Ovary (tissue), 9 donors: ENCODE data around the gene PRR23B. TPM values are rescaled to one million over a fixed set of nuclear protein-coding genes. Genes with fewer than 3 reads are reported as not detected.

Experiments
- DNase-seq, 5 donors: peaks; one replicate each; pipeline ENCODE4 v3.0.0-alpha.2; 2019 to 2020
- H3K27ac ChIP-seq, 2 donors: fragments of 200-600 bp; one replicate each; pipeline versions ENCODE4 v1.5.1 to v1.8.0; 2019 to 2022
- H3K27me3 ChIP-seq: fragments of 200-600 bp; one replicate; pipeline ENCODE4 v1.8.0; 2022
- H3K36me3 ChIP-seq: fragments of 200-600 bp; sonication (generic); one replicate; pipeline ENCODE4 v1.5.1; 2019
- H3K4me1 ChIP-seq: one replicate; pipeline ENCODE4 v1.8.1; 2013; ENCODE audit warnings: mild to moderate bottlenecking, moderate library complexity; ENCODE audit not compliant: insufficient read depth
- H3K4me3 ChIP-seq: fragments of 200-600 bp; sonication (generic); one replicate; pipeline ENCODE4 v1.5.1; 2017
- H3K9me3 ChIP-seq, 2 donors: fragments of 200-600 bp in 1 of 2; sonication (generic) in 1 of 2; one replicate each; pipeline versions ENCODE4 v1.5.1 to v1.8.1; 2013 to 2019; ENCODE audit warnings: mild to moderate bottlenecking in 1 of 2, moderate library complexity in 1 of 2
- CTCF ChIP-seq, 3 donors: fragments of 450-650 bp in 2 of 3; fragments of 200-600 bp in 1 of 3; IDR thresholded peaks; one replicate each; pipeline versions ENCODE4 v1.5.1 to v1.8.0; 2016 to 2022; ENCODE audit warnings: antibody characterized with exemption in 3 of 3, mild to moderate bottlenecking in 1 of 3
- EP300 ChIP-seq: sonication (generic); formaldehyde crosslinking; IDR thresholded peaks from one replicate; pipeline ENCODE4 v1.6.1; 2017; ENCODE audit warnings: antibody characterized with exemption
- POLR2A ChIP-seq: fragments of 450-650 bp; IDR thresholded peaks from one replicate; pipeline ENCODE4 v1.6.1; 2017; ENCODE audit warnings: antibody characterized with exemption, mild to moderate bottlenecking, moderate library complexity
- WGBS, 3 donors: extraction: QIAGEN DNeasy Blood & Tissue Kit in 1 of 3; methylation state at CpG; one replicate each; pipeline versions ENCODE4 v1.1.5 to v1.1.7; 2013 to 2017; 5-methylcytosine and 5-hydroxymethylcytosine counted together
- intact Hi-C, 4 donors: fragments of 100-400 bp; cut with DNase I; formaldehyde crosslinking; loops; one replicate each; pipeline versions ENCODE4 v1.11.0 to v1.15.1; 2022 to 2023
- polyA plus RNA-seq, 2 donors: library from polyadenylated mRNA; stranded (reverse); fragments of 200-250 nt in 1 of 2; fragments of 350-450 nt in 1 of 2; fragmentation: Illumina TruSeq in 1 of 2; extraction: RNeasy Lipid Tissue Mini Kit (QIAGEN cat#74804) in 1 of 2; gene quantifications; one replicate each; pipeline ENCODE4 v1.2.3, GENCODE V29; 2013 to 2014
- total RNA-seq, 7 donors: library from RNA; depleted of rRNA in 2 of 7; stranded (reverse); fragments of >200 nt in 2 of 7; fragmentation: NEBNext Ultra II Directional in 3 of 7; extraction: Animal tissue kit (Norgen Biotek cat#: 25700) in 3 of 7; gene quantifications; one replicate each; pipeline versions ENCODE4 v1.1.0 to v1.2.4, GENCODE V29; 2016 to 2023
- donor health status: DM: no; HTN: no; CAD: no; lungs with moderate emphysema.
- donor health status: DM: no; HTN: no; CAD: no.
- donor health status: Bipolar disorder and iron deficiency.
- donor health status: DM: yes; HTN: yes; CAD: no.
- donor health status: DM: no; HTN: no; CAD: no.
- donor health status: DM: yes; HTN: yes; CAD: no.

Gene PRR23B
- total and polyA plus RNA-seq, 9 donors: not detected

- Histone ChIP-seq H3K27me3 (no peaks in the 10 kb centered on the region), H3K36me3 (no peaks in the 10 kb centered on the region), H3K4me1 (peaks cover 3% of the 10 kb centered on the region), H3K9me3 (no peaks in the 10 kb centered on the region), H3K27ac (no peak overlapping the region), H3K4me3 (no peak overlapping the region)
- WGBS, 3 donors: 93 to 98% (median 97%) methylated on average over 8 of the region's 8 CpGs
- intact Hi-C loops: no loop called here
- TF ChIP-seq POLR2A: no peak
- no peak for TF ChIP-seq CTCF (IDR thresholded peaks at IDR 0.05)
- no peak for TF ChIP-seq EP300
- no peak for DNase-seq
Observed at GRCh38 chr3:138975351-138975750, 45.4 kb downstream of the PRR23B start.

GRCh38 chr3:138974462-138974861 is 46.3 kb downstream of the PRR23B start:
- Histone ChIP-seq H3K4me1 (no peaks in the 10 kb centered on the region), H3K4me3 (no peak overlapping the region), H3K36me3 (no peaks in the 10 kb centered on the region), H3K27ac (no peak overlapping the region), H3K9me3 (no peaks in the 10 kb centered on the region), H3K27me3 (no peaks in the 10 kb centered on the region)
- intact Hi-C loops: no loop called here
- TF ChIP-seq POLR2A: no peak
- no peak for TF ChIP-seq CTCF (IDR thresholded peaks at IDR 0.05)
- TF ChIP-seq EP300: no peak
- DNase-seq: no peak
- 84 to 86% (median 86%) methylated on average over 5 of the region's 5 CpGs for WGBS, 3 donors

GRCh38 chr3:138972941-138973340 is 47.8 kb downstream of the PRR23B start:
- Histone ChIP-seq H3K4me3 (no peak overlapping the region), H3K9me3 (no peaks in the 10 kb centered on the region), H3K27me3 (no peaks in the 10 kb centered on the region), H3K4me1 (no peaks in the 10 kb centered on the region), H3K27ac (no peak overlapping the region), H3K36me3 (no peaks in the 10 kb centered on the region)
- TF ChIP-seq POLR2A (no peak), CTCF (IDR thresholded peaks at IDR 0.05) (no peak), EP300 (no peak)
- 83 to 94% (median 90%) methylated on average over 5 of the region's 5 CpGs for WGBS, 3 donors
- intact Hi-C loops: no loop called here
- DNase-seq: no peak

GRCh38 chr3:138971766-138972320 is 48.9 kb downstream of the PRR23B start:
- Histone ChIP-seq H3K9me3 (no peaks in the 10 kb centered on the region), H3K4me1 (no peaks in the 10 kb centered on the region), H3K36me3 (no peaks in the 10 kb centered on the region), H3K27me3 (no peaks in the 10 kb centered on the region), H3K4me3 (no peak overlapping the region), H3K27ac (no peak overlapping the region)
- TF ChIP-seq POLR2A (no peak), CTCF (IDR thresholded peaks at IDR 0.05) (no peak), EP300 (no peak)
- WGBS, 3 donors: 62 to 72% (median 70%) methylated on average over 6 of the region's 6 CpGs
- intact Hi-C loops: no loop called here
- DNase-seq: no peak

Other genes starting within 250 kb of the PRR23B start
- 10 to 100 TPM; 14.4 to 27.1 (median 21.0) TPM for gene PIK3CB, start 186.0 kb downstream of the PRR23B start, total RNA-seq
- 10 to 100 TPM; 10.6 to 15.6 TPM for gene PIK3CB, start 186.0 kb downstream of the PRR23B start, polyA plus RNA-seq
- 100 to 1,000 TPM in 4 of 7 donors, 10 to 100 TPM in 3; 35.4 to 184 (median 102) TPM for gene FOXL2, start 73.8 kb downstream of the PRR23B start, total RNA-seq
- 10 to 100 TPM; 22.7 to 61.2 TPM for gene FOXL2, start 73.8 kb downstream of the PRR23B start, polyA plus RNA-seq
- 100 to 1,000 TPM in 2 of 7 donors, 10 to 100 TPM in 5; 35.8 to 137 (median 77.9) TPM for gene FOXL2NB, start 73.7 kb downstream of the PRR23B start, total RNA-seq
- 10 to 100 TPM; 36.7 to 39.3 TPM for gene FOXL2NB, start 73.7 kb downstream of the PRR23B start, polyA plus RNA-seq
- not detected for gene PRR23A, start 14.7 kb downstream of the PRR23B start, total RNA-seq
- gene PRR23A, start 14.7 kb downstream of the PRR23B start, polyA plus RNA-seq: not detected
- not detected for gene PRR23C, start 24.0 kb upstream of the PRR23B start, total RNA-seq
- gene PRR23C, start 24.0 kb upstream of the PRR23B start, polyA plus RNA-seq: not detected